ENCODE results near the gene KAT7.
A peak's percentile ranks its signal among the peaks of the same experiment; 100 is the strongest.

The KAT7 gene

GRCh38 chr17:49873466-49873865 is 85.0 kb downstream of the KAT7 start:
- no peak for DNase-seq

- DNase-seq: no peak
These were observed 85.4 kb downstream of the KAT7 start for GRCh38 chr17:49873926-49874325.

GRCh38 chr17:49874911-49875310 is 86.4 kb downstream of the KAT7 start:
- no peak for DNase-seq

- DNase-seq: no peak
These were observed 87.2 kb downstream of the KAT7 start for GRCh38 chr17:49875685-49876084.

GRCh38 chr17:49878931-49879904 is 90.7 kb downstream of the KAT7 start:
- DNase-seq: no peak

- DNase-seq: peak; percentile 88
These were observed 92.0 kb downstream of the KAT7 start for GRCh38 chr17:49880291-49881053.

GRCh38 chr17:49881054-49881402 is 92.5 kb downstream of the KAT7 start:
- DNase-seq: no peak

GRCh38 chr17:49882434-49882833 is 94.0 kb downstream of the KAT7 start:
- no peak for DNase-seq
